Measurements from ENCODE around the gene CDKN1B.

Gene CDKN1B

GRCh38 chr12:12755923-12756322 is 38.8 kb downstream of the CDKN1B start:
- no peak for DNase-seq (ENCODE audit: low read depth in 2 of 3, low spot score in 1 of 3)

- DNase-seq (ENCODE audit: low read depth in 2 of 3, low spot score in 1 of 3) = no peak
These were observed 40.0 kb downstream of the CDKN1B start for GRCh38 chr12:12757121-12757520.

- no peak for DNase-seq (ENCODE audit: low read depth in 2 of 3, low spot score in 1 of 3)
These were observed 42.2 kb downstream of the CDKN1B start for GRCh38 chr12:12759234-12759915.

- no peak for DNase-seq (ENCODE audit: low read depth in 2 of 3, low spot score in 1 of 3)
These were observed 47.7 kb downstream of the CDKN1B start for GRCh38 chr12:12764824-12765223.

GRCh38 chr12:12770262-12770661 is 53.1 kb downstream of the CDKN1B start:
- no peak for DNase-seq (ENCODE audit: low read depth in 2 of 3, low spot score in 1 of 3)

Data from stimulated activated CD4-positive, alpha-beta T cell treated with anti-CD3 and anti-CD28 coated beads, Interleukin-12 subunit alpha, Interleukin-12 subunit beta, amount 100 ng/mL, for 48 hours (primary cell).